ENCODE results near the gene GCN1.
A peak's percentile ranks its signal among the peaks of the same experiment; 100 is the strongest.

The GCN1 gene, protein sequence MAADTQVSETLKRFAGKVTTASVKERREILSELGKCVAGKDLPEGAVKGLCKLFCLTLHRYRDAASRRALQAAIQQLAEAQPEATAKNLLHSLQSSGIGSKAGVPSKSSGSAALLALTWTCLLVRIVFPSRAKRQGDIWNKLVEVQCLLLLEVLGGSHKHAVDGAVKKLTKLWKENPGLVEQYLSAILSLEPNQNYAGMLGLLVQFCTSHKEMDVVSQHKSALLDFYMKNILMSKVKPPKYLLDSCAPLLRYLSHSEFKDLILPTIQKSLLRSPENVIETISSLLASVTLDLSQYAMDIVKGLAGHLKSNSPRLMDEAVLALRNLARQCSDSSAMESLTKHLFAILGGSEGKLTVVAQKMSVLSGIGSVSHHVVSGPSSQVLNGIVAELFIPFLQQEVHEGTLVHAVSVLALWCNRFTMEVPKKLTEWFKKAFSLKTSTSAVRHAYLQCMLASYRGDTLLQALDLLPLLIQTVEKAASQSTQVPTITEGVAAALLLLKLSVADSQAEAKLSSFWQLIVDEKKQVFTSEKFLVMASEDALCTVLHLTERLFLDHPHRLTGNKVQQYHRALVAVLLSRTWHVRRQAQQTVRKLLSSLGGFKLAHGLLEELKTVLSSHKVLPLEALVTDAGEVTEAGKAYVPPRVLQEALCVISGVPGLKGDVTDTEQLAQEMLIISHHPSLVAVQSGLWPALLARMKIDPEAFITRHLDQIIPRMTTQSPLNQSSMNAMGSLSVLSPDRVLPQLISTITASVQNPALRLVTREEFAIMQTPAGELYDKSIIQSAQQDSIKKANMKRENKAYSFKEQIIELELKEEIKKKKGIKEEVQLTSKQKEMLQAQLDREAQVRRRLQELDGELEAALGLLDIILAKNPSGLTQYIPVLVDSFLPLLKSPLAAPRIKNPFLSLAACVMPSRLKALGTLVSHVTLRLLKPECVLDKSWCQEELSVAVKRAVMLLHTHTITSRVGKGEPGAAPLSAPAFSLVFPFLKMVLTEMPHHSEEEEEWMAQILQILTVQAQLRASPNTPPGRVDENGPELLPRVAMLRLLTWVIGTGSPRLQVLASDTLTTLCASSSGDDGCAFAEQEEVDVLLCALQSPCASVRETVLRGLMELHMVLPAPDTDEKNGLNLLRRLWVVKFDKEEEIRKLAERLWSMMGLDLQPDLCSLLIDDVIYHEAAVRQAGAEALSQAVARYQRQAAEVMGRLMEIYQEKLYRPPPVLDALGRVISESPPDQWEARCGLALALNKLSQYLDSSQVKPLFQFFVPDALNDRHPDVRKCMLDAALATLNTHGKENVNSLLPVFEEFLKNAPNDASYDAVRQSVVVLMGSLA (N-terminal part only)

DNA sequence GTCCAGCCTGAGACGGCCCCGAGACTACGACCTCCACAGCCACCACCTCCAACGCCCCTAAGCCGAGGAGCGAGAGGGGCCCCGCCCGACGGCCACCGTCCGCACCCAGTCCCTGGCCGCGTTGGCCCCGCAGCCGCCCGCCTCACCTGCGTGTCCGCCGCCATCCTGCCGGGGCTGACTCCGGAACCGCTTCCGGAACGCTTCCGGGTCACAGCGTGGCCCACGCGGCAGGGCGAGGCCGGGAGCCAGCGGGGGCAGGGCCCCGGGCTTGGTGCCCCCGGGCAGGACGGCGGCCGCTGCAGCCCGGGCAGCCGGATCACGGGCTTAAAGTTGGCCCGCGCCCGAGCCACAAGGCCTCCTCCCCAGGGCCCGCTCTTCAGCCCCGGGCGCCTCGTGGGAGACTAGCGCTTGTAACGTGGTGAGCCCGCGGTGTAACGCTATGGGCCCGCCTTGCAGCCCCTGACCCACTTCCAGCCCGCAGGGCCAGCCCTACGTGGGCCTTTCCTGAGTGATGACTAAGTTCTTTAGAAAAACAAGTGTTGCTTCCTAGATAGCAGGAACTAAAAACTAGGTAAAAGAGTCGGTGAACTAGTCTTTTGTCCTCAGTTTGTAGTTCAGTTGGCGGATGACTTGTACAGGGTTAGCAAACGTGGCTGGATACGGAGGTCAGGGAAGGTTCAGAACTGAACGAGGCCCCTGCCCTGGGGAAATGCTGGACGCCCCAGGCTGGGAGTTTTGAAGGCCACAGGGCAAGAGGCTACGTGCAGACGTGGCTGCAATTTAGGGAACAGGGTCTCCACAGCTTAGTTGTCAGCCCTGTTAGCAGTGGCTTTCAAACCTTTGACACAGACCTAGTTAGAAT is at the start of gene GCN1:
GCN1 (minus strand) TSS at position 182 of the 862 bp plus-strand sequence; CDS start at position 164, 18 bp downstream.
- Histone ChIP-seq H3K4me3 (ENCODE audit: low read length) (peak within 1 kb of the TSS; percentile 85), H3K36me3 (ENCODE audit: control insufficient read depth, insufficient read depth, low read length) (peaks cover 33% of the 10 kb centered on the region; the same call in 1 of the 2 replicates), H3K27ac (ENCODE audit: low read length) (no peak within 1 kb of the TSS), H3K27me3 (ENCODE audit: control insufficient read depth, insufficient read depth, low read length) (no peaks in the 10 kb centered on the region), H3K9me3 (ENCODE audit: control insufficient read depth, insufficient read depth, low read length) (no peaks in the 10 kb centered on the region), H3K4me1 (ENCODE audit: control insufficient read depth, insufficient read depth, low read length) (0 out of 2 replicates have a peak, but pooled peaks cover 1% of the 10 kb centered on the region)
- no CpG with 5 or more reads among the region's 62 CpGs for WGBS (ENCODE audit: insufficient coverage, insufficient read length)
- no peak for DNase-seq (ENCODE audit: low read depth, low spot score)

DNA sequence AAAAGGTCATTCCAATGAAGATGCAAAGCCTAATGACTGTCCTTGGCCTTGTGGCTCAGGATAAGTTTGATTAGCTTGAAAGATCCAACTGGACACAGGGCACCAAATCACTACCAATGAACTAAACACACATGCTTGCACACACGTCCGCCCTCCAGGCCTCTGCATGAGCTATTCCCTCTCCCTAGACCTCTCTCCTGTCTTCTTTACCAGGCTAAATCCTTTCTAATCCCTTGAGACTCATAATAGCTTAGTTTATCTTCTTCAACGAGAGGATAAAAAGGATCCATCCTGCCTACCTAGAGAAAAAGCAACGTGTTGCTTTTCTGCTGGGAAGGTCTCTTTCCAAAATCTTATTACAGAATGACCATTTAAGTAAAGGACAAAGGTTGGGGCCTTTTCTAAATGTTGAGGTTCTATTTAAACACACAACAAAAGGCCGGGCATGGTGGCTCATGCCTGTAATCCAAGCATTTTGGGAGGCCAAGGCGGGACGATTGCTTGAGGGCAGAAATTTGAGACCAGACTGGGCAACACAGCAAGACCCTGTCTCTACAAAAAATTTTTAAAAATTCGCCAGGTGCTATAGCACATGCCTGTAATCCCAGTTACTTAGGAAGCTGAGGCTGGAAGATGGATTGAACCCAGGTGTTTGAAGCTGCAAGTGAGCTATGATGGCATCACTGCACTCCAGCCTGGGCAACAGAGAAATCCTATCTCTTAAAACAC is 48.6 kb upstream of the GCN1 start:
- Histone ChIP-seq H3K36me3 (ENCODE audit: control insufficient read depth, insufficient read depth, low read length) (no peaks in the 10 kb centered on the region), H3K4me1 (ENCODE audit: control insufficient read depth, insufficient read depth, low read length) (0 out of 2 replicates have a peak, but pooled peaks cover 3% of the 10 kb centered on the region), H3K27ac (ENCODE audit: low read length) (no peak overlapping the region), H3K27me3 (ENCODE audit: control insufficient read depth, insufficient read depth, low read length) (no peaks in the 10 kb centered on the region), H3K9me3 (ENCODE audit: control insufficient read depth, insufficient read depth, low read length) (no peaks in the 10 kb centered on the region), H3K4me3 (ENCODE audit: low read length) (no peak overlapping the region)
- DNase-seq (ENCODE audit: low read depth, low spot score): no peak
- no CpG with 5 or more reads among the region's 8 CpGs for WGBS (ENCODE audit: insufficient coverage, insufficient read length)

- no peak overlapping the region for H3K27ac ChIP-seq (ENCODE audit: low read length)
- H3K4me3 ChIP-seq (ENCODE audit: low read length): no peak overlapping the region
- WGBS (ENCODE audit: insufficient coverage, insufficient read length): no CpG with 5 or more reads among the region's 9 CpGs
- 0 out of 2 replicates have a peak, but pooled peaks cover 3% of the 10 kb centered on the region for H3K4me1 ChIP-seq (ENCODE audit: control insufficient read depth, insufficient read depth, low read length)
- H3K27me3 ChIP-seq (ENCODE audit: control insufficient read depth, insufficient read depth, low read length): no peaks in the 10 kb centered on the region
- H3K9me3 ChIP-seq (ENCODE audit: control insufficient read depth, insufficient read depth, low read length): no peaks in the 10 kb centered on the region
- no peaks in the 10 kb centered on the region for H3K36me3 ChIP-seq (ENCODE audit: control insufficient read depth, insufficient read depth, low read length)
- DNase-seq (ENCODE audit: low read depth, low spot score): no peak
These were observed 47.8 kb upstream of the GCN1 start for GRCh38 chr12:120242275-120242799.

- no peaks in the 10 kb centered on the region for H3K36me3 ChIP-seq (ENCODE audit: control insufficient read depth, insufficient read depth, low read length)
- H3K4me3 ChIP-seq (ENCODE audit: low read length): no peak overlapping the region
- 0 out of 2 replicates have a peak, but pooled peaks cover 3% of the 10 kb centered on the region for H3K4me1 ChIP-seq (ENCODE audit: control insufficient read depth, insufficient read depth, low read length)
- WGBS (ENCODE audit: insufficient coverage, insufficient read length): no CpG with 5 or more reads among the region's 9 CpGs
- H3K9me3 ChIP-seq (ENCODE audit: control insufficient read depth, insufficient read depth, low read length): no peaks in the 10 kb centered on the region
- no peak for DNase-seq (ENCODE audit: low read depth, low spot score)
- H3K27me3 ChIP-seq (ENCODE audit: control insufficient read depth, insufficient read depth, low read length): no peaks in the 10 kb centered on the region
- no peak overlapping the region for H3K27ac ChIP-seq (ENCODE audit: low read length)
These were observed 47.2 kb upstream of the GCN1 start for GRCh38 chr12:120241561-120242274.

- peaks cover 5% of the 10 kb centered on the region; the same call in 1 of the 2 replicates for H3K4me1 ChIP-seq (ENCODE audit: control insufficient read depth, insufficient read depth, low read length)
- no peak for DNase-seq (ENCODE audit: low read depth, low spot score)
- no CpG with 5 or more reads among the region's 5 CpGs for WGBS (ENCODE audit: insufficient coverage, insufficient read length)
These were observed 45.9 kb upstream of the GCN1 start for GRCh38 chr12:120240495-120240833.

DNA sequence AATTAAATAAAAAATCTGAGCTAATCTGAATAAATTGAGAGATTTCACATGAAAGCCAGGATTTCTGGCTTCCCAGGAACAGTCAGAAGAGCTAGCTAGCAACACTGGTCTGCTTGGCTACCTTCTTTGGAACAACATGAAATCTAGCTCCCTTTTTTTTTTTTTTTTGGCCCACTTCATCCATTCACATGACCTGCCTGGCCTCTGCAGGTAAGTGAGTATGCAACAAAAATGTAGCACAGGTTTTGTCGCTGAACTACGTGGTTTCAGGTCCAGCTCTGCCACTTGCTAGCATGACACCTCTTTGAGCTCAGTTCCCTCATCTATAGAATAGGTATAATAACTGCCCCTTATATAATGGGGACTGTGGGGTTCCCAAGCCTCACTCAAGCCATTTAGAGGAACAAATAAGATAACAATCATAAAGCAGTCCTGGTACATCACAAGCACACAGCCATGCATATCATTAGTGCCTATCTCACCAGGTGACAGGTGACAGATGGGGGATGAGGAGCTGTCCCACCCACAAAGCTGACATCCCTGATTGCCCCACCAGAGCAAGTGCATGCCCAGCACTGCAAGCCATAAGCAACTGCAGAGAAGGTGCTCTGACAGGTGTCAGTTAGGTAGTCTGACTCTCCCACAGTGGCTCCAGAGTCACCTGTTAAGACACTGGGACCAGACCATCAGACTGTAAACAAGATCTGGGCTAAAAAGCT is 45.4 kb upstream of the GCN1 start:
- H3K4me1 ChIP-seq (ENCODE audit: control insufficient read depth, insufficient read depth, low read length): peaks cover 5% of the 10 kb centered on the region; the same call in 1 of the 2 replicates
- H3K27ac ChIP-seq (ENCODE audit: low read length): no peak overlapping the region
- WGBS (ENCODE audit: insufficient coverage, insufficient read length): no CpG with 5 or more reads among the region's 2 CpGs

More at GRCh38 chr12:120240495-120240833, 45.9 kb upstream of the GCN1 start:
- no peak overlapping the region for H3K27ac ChIP-seq (ENCODE audit: low read length)
- H3K27me3 ChIP-seq (ENCODE audit: control insufficient read depth, insufficient read depth, low read length): no peaks in the 10 kb centered on the region
- no peak overlapping the region for H3K4me3 ChIP-seq (ENCODE audit: low read length)
- no peaks in the 10 kb centered on the region for H3K36me3 ChIP-seq (ENCODE audit: control insufficient read depth, insufficient read depth, low read length)
- H3K9me3 ChIP-seq (ENCODE audit: control insufficient read depth, insufficient read depth, low read length): no peaks in the 10 kb centered on the region

GRCh38 chr12:120238839-120239445 is 44.4 kb upstream of the GCN1 start:
- DNase-seq (ENCODE audit: low read depth, low spot score): no peak
- H3K27me3 ChIP-seq (ENCODE audit: control insufficient read depth, insufficient read depth, low read length): no peaks in the 10 kb centered on the region
- no peaks in the 10 kb centered on the region for H3K9me3 ChIP-seq (ENCODE audit: control insufficient read depth, insufficient read depth, low read length)
- H3K4me1 ChIP-seq (ENCODE audit: control insufficient read depth, insufficient read depth, low read length): peaks cover 7% of the 10 kb centered on the region; the same call in 1 of the 2 replicates
- WGBS (ENCODE audit: insufficient coverage, insufficient read length): no CpG with 5 or more reads among the region's 12 CpGs
- no peak overlapping the region for H3K27ac ChIP-seq (ENCODE audit: low read length)
- no peaks in the 10 kb centered on the region for H3K36me3 ChIP-seq (ENCODE audit: control insufficient read depth, insufficient read depth, low read length)
- no peak overlapping the region for H3K4me3 ChIP-seq (ENCODE audit: low read length)

More for the DNA sequence above, 45.4 kb upstream of the GCN1 start:
- Histone ChIP-seq H3K27me3 (ENCODE audit: control insufficient read depth, insufficient read depth, low read length) (no peaks in the 10 kb centered on the region), H3K4me3 (ENCODE audit: low read length) (no peak overlapping the region), H3K36me3 (ENCODE audit: control insufficient read depth, insufficient read depth, low read length) (no peaks in the 10 kb centered on the region), H3K9me3 (ENCODE audit: control insufficient read depth, insufficient read depth, low read length) (no peaks in the 10 kb centered on the region)
- DNase-seq (ENCODE audit: low read depth, low spot score): no peak

GRCh38 chr12:120238217-120238616 is 43.7 kb upstream of the GCN1 start:
- H3K36me3 ChIP-seq (ENCODE audit: control insufficient read depth, insufficient read depth, low read length): no peaks in the 10 kb centered on the region
- H3K9me3 ChIP-seq (ENCODE audit: control insufficient read depth, insufficient read depth, low read length): no peaks in the 10 kb centered on the region
- WGBS (ENCODE audit: insufficient coverage, insufficient read length): no CpG with 5 or more reads among the region's 9 CpGs
- no peak overlapping the region for H3K4me3 ChIP-seq (ENCODE audit: low read length)
- H3K27ac ChIP-seq (ENCODE audit: low read length): no peak overlapping the region
- H3K4me1 ChIP-seq (ENCODE audit: control insufficient read depth, insufficient read depth, low read length): peaks cover 10% of the 10 kb centered on the region
- DNase-seq (ENCODE audit: low read depth, low spot score): no peak
- H3K27me3 ChIP-seq (ENCODE audit: control insufficient read depth, insufficient read depth, low read length): no peaks in the 10 kb centered on the region
